Lower leg skin (tissue), 4 donors: ENCODE measurements around the gene EIPR1. TPM values are rescaled to one million over a fixed set of nuclear protein-coding genes. Genes with fewer than 3 reads are reported as not detected.

ENCODE experiments used
- DNase-seq, 2 donors: peaks; one replicate each; pipeline ENCODE4 v3.0.0-alpha.2; 2019; ENCODE audit warnings: low spot score in 2 of 2
- H3K4me3 ChIP-seq: fragments of 200-600 bp; sonication (generic); 2 replicates; pipeline ENCODE4 v1.5.1; 2017; ENCODE audit warnings: mild to moderate bottlenecking, low read depth; ENCODE audit not compliant: poor library complexity, severe bottlenecking
- CTCF ChIP-seq, 3 donors: fragments of 450-650 bp; IDR thresholded peaks; one replicate each; pipeline ENCODE4 v1.5.1; 2016; ENCODE audit warnings: antibody characterized with exemption in 3 of 3, mild to moderate bottlenecking in 3 of 3, moderate library complexity in 2 of 3
- POLR2A ChIP-seq, 2 donors: fragments of 450-650 bp; IDR thresholded peaks; one replicate each; pipeline ENCODE4 v1.6.1; 2016 to 2017; ENCODE audit warnings: antibody characterized with exemption in 2 of 2, mild to moderate bottlenecking in 1 of 2, moderate library complexity in 1 of 2
- WGBS, 2 donors: methylation state at CpG; one replicate each; pipeline ENCODE4 v1.1.5; 2018; 5-methylcytosine and 5-hydroxymethylcytosine counted together
- intact Hi-C: fragments of 100-400 bp; cut with DNase I; formaldehyde crosslinking; loops from one replicate; pipeline ENCODE4 v1.15.0; 2023; ENCODE audit warnings: low total_unique reads
- total RNA-seq, 4 donors: library from RNA; depleted of rRNA; stranded (reverse); fragments of >200 nt; gene quantifications; one replicate each; pipeline ENCODE4 v1.1.0, GENCODE V29; 2016

The EIPR1 gene
- total RNA-seq, 4 donors from 2014 or later, result 11.8 to 44.7 (median 26.9) TPM

DNA sequence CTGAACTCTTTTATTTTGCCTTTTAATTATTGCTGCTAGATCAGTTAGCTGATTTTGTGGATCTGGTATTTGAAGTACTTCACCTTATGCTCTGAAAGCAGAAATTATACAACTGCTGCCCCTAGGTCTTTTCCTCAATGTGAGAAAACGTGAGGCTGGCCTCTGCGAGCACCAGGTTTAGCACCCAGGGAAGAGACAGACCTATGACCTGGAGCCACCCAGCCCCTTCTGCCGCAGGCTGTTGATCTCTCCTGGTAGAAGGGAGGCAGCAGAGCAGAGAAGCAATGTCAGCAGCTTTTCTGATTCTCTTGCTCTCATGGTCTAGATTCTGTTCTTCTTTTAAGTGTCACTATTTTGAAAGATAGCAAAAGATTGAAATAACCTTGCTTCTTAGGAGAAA, 21.8 kb upstream of the EIPR1 start:
- no peak overlapping the region for H3K4me3 ChIP-seq
- no peak for DNase-seq
- 72 to 81% methylated on average over 3 of the region's 3 CpGs for WGBS, 2 donors
- TF ChIP-seq POLR2A (IDR thresholded peaks at IDR 0.05) (no peak), CTCF (IDR thresholded peaks at IDR 0.05) (no peak)
- intact Hi-C loops, result no loop called here

GRCh38 chr2:3398857-3399256, 21.2 kb upstream of the EIPR1 start:
- TF ChIP-seq CTCF (IDR thresholded peaks at IDR 0.05) (no peak), POLR2A (IDR thresholded peaks at IDR 0.05) (no peak)
- H3K4me3 ChIP-seq, result no peak overlapping the region
- no peak for DNase-seq
- WGBS, 2 donors, result 87 to 88% methylated on average over 5 of the region's 5 CpGs
- intact Hi-C loops, result no loop called here

DNA sequence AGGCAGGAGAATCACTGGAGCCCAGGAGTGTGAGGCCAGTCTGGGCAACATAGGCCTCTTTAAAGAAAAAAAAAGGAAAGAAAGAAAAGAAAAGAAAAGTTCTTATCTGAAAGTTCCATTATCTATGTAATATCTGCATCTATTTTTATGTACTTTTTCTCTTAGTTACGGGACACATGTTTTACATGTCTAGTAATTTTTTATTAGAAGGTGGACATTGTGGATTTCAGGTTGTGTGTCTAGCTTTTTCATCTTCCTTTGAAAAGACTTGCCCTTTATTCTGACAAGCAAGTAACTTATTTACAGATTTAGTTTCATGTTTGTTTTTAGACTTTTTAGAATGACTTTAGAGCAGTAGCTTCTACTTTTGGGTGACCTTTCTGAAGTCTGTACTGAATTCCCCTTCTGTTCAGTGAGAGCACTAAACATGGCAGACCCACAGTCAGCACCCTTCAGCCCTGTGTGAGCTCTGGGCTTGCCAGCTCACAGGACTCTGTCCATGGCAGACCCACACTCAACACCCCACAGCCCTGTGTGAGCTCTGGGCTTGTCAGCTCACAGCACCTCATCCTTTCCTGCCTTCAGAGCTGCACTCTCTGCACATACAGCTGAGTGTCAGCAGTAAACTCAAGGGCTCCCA, 19.4 kb upstream of the EIPR1 start:
- TF ChIP-seq POLR2A (IDR thresholded peaks at IDR 0.05) (no peak), CTCF (IDR thresholded peaks at IDR 0.05) (no peak)
- no peak overlapping the region for H3K4me3 ChIP-seq
- intact Hi-C loops, result no loop called here
- no peak for DNase-seq
- 91 to 98% methylated on average over 1 of the region's 1 CpG for WGBS, 2 donors

DNA sequence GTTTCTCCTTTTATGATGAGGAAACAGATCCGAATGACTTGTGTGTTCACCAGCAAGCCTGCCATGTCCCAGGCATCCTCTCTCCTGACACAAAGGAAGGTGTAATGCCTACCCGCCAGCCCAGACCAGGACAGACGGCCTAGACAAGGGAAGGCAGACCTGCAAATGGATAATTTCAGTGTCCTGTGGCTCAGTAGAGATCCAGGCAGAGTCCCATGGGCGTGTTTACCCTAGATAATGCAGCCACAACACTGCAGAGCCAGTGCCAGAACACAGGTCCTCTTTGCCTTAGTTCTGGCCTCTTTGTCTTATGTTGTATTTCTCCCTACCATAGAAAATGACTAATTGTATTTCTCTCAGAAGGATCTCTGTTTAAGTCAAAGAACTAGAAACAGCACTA, 14.6 kb upstream of the EIPR1 start:
- intact Hi-C loops, result no loop called here
- 97 to 100% methylated on average over 4 of the region's 4 CpGs for whole genome bisulfite sequencing, 2 donors

DNA sequence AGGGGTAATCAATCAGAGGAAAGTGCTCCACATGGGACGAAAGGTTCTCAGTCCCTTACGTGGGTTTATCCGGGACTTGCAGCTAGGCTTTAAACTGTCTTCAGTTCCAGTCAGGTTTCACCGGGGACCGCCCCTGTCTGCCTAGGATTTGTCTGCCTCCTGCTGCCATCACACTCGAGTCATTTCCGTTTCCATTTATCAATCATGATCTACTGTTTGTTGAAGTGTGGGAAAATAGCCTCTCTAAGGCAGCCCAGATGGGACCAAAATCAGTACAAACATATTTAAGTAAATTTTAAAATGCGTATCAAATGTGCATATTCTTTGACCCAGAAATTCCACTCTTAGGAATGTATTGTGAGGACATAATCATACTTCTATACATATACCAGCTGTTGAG, 12.4 kb upstream of the EIPR1 start:
- TF ChIP-seq POLR2A (IDR thresholded peaks at IDR 0.05), result no peak
- no peak for TF ChIP-seq CTCF (IDR thresholded peaks at IDR 0.05)
- 96 to 97% methylated on average over 8 of the region's 8 CpGs for WGBS, 2 donors
- no peak overlapping the region for H3K4me3 ChIP-seq
- intact Hi-C loops, result no loop called here
- DNase-seq, result no peak

More for the DNA sequence above, 14.6 kb upstream of the EIPR1 start:
- no peak for TF ChIP-seq POLR2A (IDR thresholded peaks at IDR 0.05)
- no peak for TF ChIP-seq CTCF (IDR thresholded peaks at IDR 0.05)
- H3K4me3 ChIP-seq, result no peak overlapping the region
- DNase-seq, result no peak

DNA sequence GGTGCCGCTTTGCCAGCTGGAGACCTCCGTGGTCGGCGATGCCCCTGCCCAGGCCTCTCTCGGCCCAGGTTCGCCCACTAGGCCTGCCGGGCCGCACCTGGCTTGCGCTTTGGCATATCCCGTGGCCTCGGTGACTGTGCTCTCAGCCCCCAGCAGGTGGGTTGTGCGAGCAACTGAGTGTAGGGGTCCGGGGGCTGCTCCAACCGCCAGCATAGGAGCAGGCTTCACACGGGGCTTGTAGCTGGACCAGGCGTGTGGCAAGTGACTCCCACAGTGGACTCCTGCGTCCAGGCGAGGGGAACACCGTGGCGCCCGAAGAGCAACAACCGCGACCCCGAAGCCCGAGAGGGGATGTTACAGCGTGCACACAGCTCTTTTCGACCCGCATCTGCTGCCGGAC, 11.6 kb upstream of the EIPR1 start:
- WGBS, 2 donors, result 96 to 97% methylated on average over 22 to 29 of the region's 29 CpGs
- intact Hi-C loops, result no loop called here
- DNase-seq, result no peak
- no peak overlapping the region for H3K4me3 ChIP-seq
- no peak for TF ChIP-seq CTCF (IDR thresholded peaks at IDR 0.05)
- no peak for TF ChIP-seq POLR2A (IDR thresholded peaks at IDR 0.05)
